HG02973 (cell line): ENCODE data around the gene DGAT2.

Experiments used
- ATAC-seq: cut with Tn5 transposase; IDR thresholded peaks from one replicate; pipeline ENCODE4 v1.9.1; 2021; ENCODE audit warnings: moderate library complexity; ENCODE audit not compliant: unreplicated experiment

DGAT2 gene

DNA sequence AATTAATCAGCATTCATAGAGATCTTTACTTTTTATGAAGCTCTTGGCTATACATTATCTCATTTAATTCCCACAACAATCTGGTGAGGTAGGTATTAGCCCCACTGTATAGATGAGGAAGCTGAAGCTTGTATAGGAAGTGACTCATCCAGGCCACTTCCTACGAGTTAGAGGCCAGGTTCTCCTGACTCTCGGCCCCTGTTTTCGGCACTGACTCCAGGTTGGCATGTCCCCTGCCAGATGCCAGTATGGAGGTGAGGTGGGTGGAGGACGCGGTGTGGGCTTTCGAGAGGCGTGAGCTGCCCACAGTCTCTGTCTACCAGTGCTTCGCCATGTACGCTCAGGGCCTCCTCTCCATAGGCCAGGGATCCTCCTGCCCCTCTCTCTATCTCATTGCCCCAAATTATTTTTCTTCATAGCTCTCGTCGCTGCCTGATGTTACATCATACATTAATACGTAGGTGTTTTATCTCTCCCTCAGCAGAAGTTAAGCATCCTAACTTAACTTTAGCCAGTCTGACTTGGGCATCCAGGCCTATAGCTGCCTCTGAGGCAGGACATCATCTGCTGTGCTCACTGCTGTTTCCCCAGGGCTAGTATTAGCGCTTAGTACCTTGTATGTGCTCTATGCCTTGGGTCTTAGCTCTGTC lies 9.0 kb downstream of the DGAT2 start:
- ATAC-seq, result no peak

DNA sequence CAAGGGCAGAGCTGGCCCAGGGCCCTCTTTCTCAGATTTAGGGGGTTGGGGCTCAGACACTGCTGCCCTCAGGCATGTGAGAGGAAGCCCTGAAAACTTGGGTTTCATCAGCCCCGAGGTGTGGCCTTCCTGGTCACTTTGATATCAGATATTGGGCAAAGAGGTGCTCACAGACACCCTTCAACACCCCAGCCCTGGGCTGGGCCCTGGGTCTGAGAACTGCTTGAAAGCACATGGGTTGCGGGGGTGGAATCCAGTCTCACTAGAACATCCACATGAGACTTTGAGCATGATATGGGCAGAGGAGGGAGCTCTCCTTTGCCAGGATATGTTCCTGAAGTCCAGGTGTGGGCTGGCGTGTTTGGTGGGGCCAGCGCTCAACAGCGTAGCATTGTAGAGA lies 10.4 kb downstream of the DGAT2 start:
- no peak for ATAC-seq

DNA sequence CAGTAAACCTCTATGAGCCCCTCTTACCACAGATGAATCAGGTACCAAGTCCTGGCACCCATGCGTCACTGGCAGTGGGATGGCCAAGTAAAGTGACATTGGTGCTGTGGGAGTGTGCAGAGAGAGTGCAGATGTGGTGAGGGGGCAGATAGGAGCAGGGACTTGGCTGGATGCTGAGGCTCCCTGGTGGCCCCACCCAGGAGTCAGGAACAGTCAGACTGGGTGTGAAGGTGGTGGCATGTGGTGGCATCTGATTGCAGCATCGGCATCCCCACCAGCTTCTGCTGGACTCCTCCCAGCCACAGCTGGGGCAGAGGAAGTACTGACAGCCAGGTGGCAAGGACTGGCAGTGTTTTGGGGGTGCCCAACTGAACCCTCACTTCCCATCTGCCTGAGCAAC lies 11.4 kb downstream of the DGAT2 start:
- ATAC-seq, result no peak

DNA sequence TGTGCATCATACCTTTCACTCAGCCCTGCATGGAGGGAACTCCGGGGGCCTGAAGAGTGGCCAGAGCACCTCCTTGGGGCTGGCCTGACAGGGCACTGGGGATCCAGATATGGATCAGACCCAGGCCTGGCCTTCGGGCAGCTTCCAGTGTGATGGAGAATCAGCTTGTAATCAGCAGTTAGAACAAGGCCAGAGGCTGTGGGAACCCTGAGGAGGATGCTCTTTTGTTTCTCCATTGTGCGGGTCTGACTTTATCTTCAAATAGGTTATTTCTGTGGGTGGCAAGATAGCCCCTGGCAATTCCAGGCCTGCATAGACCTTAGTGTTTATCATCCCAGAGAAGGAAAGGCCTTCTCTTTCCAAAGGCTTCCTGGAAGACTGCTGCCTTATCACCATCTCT lies 12.3 kb downstream of the DGAT2 start:
- ATAC-seq, result no peak

DNA sequence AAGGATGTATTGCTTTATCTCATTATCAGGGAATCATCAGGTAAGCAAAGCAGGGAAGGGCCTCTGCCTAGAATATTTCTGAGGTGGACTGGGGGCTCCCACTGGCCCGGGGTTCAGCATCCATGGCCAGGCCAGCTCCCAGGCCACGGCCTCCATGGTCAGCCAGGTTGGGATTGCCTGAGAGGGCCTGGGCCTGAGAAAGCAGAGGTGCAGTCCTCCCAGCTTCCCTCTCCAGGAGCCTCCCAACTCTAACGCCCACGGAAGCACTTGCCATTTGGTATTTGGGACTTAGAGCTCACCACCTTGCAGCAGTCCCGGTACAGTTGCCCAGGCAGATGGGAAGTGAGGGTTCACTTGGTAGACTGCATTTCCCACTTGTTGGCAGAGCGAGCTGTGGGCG lies 12.7 kb downstream of the DGAT2 start:
- ATAC-seq, result no peak

DNA sequence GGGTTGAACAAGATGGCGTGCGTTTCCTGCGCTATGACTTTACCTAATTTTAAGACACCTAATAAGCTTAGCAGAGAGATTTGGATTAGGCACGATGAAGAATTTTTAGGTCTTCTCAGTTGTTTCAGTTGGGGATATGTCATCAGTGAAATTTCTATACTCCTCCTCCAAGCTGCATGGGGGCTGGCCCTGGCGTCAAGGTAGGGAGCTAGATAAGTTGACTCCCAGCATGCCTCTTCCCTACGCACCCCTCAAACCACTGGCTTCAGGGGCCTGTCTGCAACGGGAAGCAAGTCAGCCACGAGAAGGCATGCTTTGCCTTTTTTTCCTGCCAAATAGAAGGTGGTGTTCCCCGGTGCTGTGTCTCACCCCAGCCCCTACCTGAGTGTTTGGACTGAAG lies 13.3 kb downstream of the DGAT2 start:
- ATAC-seq, result no peak

DNA sequence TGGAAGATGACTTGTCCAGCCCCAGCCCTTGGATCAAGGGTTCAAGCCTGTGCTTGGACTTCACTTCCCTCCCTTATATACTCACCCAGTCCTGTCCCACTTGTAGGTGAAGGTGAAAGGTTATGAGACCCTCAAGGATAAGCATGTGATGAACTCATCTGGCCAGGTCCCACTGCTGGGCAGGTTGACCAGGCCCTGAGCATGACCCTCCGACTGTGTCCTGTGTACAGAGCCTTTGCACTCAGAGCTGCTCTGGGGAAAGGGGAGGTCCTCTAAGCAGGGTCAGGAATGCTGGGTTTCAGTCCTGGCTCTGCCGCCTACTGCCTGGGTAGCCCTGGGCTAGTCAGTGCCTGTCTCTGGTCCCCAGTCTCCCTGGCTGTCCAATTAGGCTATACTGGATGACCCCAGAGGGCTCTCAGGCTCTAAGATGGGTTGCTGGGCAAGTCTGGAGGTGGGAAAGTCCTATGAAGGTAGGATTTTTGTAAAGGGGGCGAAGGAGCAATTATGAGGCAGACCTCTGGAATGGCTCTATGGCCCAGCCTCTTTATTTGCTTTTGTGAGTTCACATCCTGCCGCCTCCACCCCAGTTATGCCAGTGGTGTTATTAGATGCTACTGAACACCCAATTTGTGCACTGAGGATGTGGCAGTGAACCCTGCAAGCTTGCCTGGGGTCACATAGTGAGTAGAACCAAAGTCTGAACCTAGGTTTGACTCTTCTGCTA lies 14.1 kb downstream of the DGAT2 start:
- ATAC-seq, result no peak

DNA sequence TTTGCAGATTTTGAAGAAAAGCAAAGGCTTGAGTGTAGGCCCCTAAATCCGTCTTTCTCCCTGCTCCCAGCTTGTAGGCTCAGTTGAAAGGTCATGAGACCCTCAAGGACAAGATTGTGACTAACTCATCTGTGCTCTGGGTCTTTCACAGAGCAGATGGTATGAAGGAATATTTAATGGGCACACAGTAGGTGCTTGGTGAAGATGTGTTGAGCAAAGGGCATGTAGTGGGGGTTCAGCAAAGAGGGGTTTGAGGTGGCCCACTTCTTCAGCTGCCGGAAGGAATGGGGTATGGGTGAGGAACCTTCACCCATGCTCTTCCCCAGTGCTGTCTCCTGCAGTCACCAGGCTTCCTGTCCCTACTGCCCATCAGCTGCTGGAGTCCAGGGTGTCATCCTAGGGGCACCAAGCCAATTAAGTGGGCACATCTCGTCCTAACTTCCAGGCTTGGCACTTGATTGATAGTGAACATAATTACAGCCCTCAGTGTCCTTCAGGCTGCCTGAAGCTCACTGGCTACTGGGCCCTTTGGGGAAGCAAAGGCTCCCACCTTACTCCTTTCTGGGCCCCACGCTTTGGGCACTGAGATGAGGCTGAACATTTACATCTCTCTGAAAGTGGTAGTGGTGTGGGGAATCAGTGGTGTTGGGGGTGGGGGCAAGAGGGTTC lies 15.0 kb downstream of the DGAT2 start:
- no peak for ATAC-seq

DNA sequence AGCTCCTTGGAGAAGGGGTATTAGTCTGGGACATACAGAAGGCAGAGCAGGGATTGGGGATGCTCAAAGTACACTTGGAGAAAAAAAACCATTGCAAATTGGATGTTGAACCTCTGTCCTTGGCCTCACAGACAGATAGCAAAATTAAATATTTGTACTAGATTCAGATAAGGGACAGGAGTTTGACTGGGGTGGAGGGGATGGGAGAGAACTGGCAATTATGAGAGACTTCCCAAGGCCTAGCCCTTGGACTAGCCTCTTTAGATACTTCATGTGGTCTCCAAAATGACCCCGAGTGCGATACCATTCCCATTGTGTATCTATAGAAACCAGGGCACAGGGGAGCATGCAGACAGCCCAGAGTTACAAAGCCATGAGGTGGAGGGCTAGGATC lies 15.5 kb downstream of the DGAT2 start:
- ATAC-seq, result no peak

- no peak for ATAC-seq
These were observed 15.9 kb downstream of the DGAT2 start for GRCh38 chr11:75784506-75784905.

DNA sequence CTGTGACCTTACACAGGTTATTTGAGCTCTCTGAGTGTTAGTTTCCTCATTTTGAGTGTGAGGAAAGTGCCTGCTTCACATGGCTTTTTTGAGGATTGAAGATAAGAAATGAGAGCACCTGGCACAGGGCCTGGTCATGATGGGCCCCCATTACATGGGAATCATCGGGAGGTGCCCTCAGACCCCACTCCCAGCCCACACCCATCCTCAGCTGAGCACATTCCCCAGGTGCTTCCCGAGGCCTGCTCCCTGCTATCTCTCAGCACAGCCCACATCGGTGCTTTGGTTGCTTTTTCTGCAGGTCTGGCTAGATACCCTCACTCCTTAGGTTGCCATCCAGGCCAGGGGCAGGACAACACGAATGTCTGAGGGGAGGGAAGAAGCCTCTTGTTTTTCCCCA lies 16.6 kb downstream of the DGAT2 start:
- ATAC-seq, result no peak

DNA sequence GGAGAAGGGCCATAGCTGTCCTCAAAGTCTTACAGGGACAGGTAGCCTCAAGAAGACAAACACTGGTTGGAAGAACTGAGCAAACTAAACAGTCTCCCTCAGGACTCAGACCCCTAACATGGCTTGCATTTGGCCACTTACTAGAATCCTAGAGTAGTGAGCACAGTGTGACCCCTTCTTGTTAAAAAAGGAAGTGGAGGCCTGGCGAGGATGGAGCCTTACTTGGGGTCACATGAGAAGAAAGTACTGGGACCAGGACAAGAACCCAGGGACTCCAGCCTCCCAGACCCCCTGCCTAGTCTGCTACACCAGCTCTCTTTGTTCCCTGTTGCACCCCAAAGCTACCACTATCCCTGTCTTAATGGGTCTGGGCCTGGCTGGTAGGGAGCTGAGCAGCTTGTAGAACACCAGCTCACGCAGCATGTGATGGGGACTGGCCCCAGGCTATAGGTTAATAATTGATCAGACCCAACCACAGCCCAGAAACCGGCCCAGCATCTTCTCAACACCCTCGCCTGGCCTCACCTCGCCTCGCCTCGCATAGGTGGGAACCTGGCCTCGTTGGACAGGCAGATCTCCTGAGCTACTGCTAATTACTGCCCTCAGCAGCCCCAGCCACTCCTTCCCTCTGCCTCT lies 17.6 kb downstream of the DGAT2 start:
- ATAC-seq, result no peak

GRCh38 chr11:75789521-75789920 lies 20.9 kb downstream of the DGAT2 start:
- ATAC-seq, result no peak

- no peak for ATAC-seq
These were observed 22.4 kb downstream of the DGAT2 start for GRCh38 chr11:75790986-75791385.

DNA sequence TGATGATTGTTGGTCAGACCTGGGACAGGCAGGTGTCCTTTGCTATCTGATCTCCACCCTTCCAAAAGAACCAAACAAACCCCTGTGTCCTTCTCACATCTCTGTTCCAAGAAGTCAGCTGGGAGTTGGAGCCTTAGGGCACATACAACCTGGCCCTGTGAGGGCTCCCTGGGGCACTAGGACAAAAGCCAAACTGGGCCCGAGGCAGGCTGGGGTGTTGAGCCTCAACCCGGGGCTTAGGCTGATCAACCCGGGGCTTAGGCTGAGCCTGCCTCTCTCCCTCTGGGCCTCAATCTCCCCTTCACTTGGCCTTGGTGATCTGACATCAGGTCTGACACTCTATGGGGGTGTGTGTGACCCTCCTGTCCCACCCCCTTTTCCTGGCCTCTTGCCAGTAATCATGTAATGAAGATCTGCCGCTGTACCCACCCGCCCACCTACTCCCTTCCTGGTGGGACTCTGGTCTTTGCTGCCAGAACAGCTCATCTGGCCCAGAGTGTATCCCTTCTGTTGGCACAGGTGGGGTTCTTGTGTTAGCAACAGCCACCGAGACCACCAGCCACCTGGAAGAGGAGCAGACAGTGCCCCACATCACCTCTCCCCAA lies 23.7 kb downstream of the DGAT2 start:
- ATAC-seq, result no peak

DNA sequence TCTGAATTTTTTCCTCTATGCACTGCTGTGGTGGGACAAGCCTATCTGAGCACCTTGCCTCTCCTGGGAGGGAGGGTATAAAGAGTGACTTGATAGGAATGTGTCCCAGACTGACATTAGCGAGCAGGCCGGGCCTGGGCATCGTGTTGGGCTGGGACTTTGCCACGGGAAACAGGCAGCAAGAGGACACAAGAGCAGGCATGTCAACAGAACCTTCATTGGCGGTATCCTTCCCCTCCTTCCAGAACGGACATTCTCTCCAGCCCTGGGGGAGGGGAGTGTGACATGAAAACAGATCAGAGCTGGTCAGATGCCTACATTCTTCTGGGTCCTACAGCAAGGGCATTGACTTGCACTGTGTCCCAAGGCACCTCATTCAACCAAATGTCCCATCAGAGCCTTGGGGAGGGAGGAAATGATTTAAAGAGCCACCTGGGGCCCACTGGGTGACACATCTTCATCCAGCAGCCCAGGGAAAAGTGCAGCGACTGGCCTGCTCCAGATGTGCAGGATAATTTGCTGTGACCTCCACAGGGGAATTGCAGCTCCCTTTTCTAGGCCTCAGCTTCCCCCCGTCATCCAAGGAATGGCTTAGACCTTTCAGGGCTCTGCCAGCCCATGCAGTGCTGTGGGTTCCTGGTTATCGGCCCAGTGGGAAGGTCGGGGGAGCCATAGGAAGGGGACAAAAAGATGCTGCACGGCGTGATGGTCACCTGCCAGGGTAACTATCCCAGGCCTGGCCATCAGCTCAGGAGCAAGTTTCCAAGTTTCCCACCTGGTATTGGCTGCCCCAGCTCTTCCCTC lies 24.6 kb downstream of the DGAT2 start:
- ATAC-seq, result no peak

DNA sequence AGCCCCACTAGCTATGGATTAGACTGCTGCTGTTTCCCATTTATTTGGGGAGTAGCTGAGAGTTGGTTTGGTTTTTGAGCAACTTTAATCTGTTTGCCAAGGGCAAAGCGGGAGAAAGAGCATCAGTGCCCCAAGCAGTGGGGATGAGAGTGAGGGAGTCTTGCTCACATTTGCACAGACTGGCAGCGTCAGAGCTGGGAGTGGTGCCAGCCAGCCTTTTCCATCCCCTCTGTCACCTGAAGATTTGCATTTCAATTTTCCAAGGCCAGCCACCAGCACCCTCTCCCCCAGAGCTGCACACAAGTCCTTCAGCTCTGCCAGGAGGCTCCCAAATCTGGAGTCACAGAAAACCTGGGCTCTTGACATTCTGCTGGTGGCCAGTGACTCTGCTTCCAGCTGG lies 25.4 kb downstream of the DGAT2 start:
- no peak for ATAC-seq

DNA sequence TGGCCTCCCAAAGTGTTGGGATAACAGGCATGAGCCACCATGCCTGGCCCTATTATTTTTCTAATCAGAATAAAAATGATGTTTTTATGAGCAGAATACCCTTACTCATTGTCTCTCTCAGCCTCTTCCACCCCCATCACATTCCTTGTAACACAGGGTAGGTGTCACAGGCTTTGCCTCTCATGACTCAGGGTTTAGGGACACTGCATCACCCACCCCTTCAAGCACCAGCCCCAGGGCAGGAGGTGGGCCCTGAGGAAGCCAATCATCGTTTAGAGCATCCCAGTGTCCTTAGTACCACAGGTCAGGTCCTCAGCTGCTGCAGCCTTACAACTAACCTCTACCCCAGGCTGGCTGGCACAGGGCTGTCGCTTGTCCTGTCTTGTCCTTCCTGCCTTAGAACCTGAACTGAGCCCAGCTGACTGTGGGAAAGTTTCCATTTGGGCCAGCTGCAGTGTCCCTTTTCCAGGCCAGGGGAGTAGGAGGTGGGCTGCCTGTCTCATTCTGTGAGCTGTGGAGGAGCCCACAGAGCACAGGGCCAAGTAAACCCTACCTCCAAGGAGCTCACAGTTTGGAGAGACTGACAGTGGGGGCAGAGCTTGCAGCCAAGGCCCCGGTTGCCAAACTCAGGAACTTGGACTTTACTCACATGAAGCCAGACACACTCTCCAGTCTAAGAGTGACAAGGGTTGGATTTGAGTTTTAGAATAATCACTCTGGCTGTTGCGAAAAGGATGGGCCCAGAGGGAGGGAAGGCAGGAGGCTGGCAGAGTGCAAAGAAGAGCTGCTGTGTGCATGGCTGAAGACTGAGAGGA lies 26.9 kb downstream of the DGAT2 start:
- no peak for ATAC-seq

DNA sequence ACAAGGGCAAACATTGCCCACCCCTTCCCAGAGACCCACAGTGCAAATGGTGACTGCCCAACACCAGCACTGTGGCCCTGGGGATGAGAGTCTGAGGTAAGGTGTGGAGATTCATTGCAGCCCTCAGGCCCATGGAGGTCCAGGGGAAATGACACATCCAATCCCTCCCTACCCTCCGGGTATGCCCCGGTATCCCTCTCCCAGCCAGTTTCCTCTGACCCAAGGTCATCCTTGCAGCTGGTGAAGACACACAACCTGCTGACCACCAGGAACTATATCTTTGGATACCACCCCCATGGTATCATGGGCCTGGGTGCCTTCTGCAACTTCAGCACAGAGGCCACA lies 27.5 kb downstream of the DGAT2 start:
- ATAC-seq, result no peak

- no peak for ATAC-seq
These were observed 28.5 kb downstream of the DGAT2 start for GRCh38 chr11:75797116-75797515.
